Keratinocyte (primary cell): ENCODE results near the gene RPS8. TPM values are rescaled to one million over a fixed set of nuclear protein-coding genes. Genes with fewer than 3 reads are reported as not detected.
A peak's percentile ranks its signal among the peaks of the same experiment; 100 is the strongest.
"Not testable (repeated sequence)": the region's sequence is repeated elsewhere in the genome, so short reads cannot be mapped to it uniquely, and the experiment has no call there.

ENCODE experiments used
- DNase-seq: peaks from one replicate; pipeline ENCODE4 v3.0.0-alpha.2; 2011; ENCODE audit warnings: low read depth, missing footprints, low spot score
- FAIRE-seq: peaks from 2 replicates; lab custom pipeline; 2011; peaks lifted over from hg19 to GRCh38; lab: Jason Lieb, UNC
- H2AFZ ChIP-seq: 2 replicates; pipeline ENCODE4 v1.6.0; 2012; ENCODE audit warnings: low read length, control low read depth, inconsistent platforms; ENCODE audit not compliant: control insufficient read depth
- H3K27ac ChIP-seq: 2 replicates; pipeline ENCODE4 v1.5.1; 2011; ENCODE audit warnings: low read length; ENCODE audit not compliant: control insufficient read depth, insufficient read depth
- H3K27me3 ChIP-seq: 3 replicates; pipeline ENCODE4 v1.6.0; 2011; ENCODE audit warnings: low read length; ENCODE audit not compliant: control insufficient read depth, insufficient read depth; ENCODE audit errors: extremely low read depth
- H3K36me3 ChIP-seq, 2 experiments: 2 replicates in 1 of 2; 3 replicates in 1 of 2; pipeline ENCODE4 v1.5.1; 2011; ENCODE audit warnings: low read length in 2 of 2, mild to moderate bottlenecking in 1 of 2; ENCODE audit not compliant: control insufficient read depth in 2 of 2, insufficient read depth in 2 of 2; ENCODE audit errors: extremely low read depth in 1 of 2
- H3K4me1 ChIP-seq: 3 replicates; pipeline ENCODE4 v1.5.1; 2011; ENCODE audit warnings: low read length; ENCODE audit not compliant: control insufficient read depth, insufficient read depth; ENCODE audit errors: extremely low read depth
- H3K4me2 ChIP-seq: 3 replicates; pipeline ENCODE4 v1.6.0; 2011; ENCODE audit warnings: low read depth, low read length; ENCODE audit not compliant: control insufficient read depth, insufficient read depth; ENCODE audit errors: extremely low read depth
- H3K4me3 ChIP-seq, 3 experiments: fragments of 200-600 bp in 1 of 3; sonication (generic) in 1 of 3; 2 replicates in 2 of 3; 3 replicates in 1 of 3; pipeline ENCODE4 v1.5.1; 2011 to 2016; ENCODE audit warnings: low read length in 3 of 3, mild to moderate bottlenecking in 3 of 3, control low read depth in 2 of 3, inconsistent platforms in 1 of 3, low read depth in 1 of 3, mixed read lengths in 1 of 3, mixed run types in 1 of 3, moderate library complexity in 1 of 3; ENCODE audit not compliant: control insufficient read depth in 2 of 3, insufficient read depth in 2 of 3; ENCODE audit errors: extremely low read depth in 1 of 3
- H3K79me2 ChIP-seq: 2 replicates; pipeline ENCODE4 v1.6.0; 2012; ENCODE audit warnings: low read length; ENCODE audit not compliant: control insufficient read depth, insufficient read depth
- H3K9ac ChIP-seq: 3 replicates; pipeline ENCODE4 v1.6.0; 2011; ENCODE audit warnings: low read length; ENCODE audit not compliant: control insufficient read depth, insufficient read depth; ENCODE audit errors: extremely low read depth
- H3K9me1 ChIP-seq: 3 replicates; pipeline ENCODE4 v1.6.0; 2011; ENCODE audit warnings: low read length; ENCODE audit not compliant: control insufficient read depth, insufficient read depth; ENCODE audit errors: extremely low read depth
- H3K9me3 ChIP-seq: 2 replicates; pipeline ENCODE4 v1.5.1; 2012; ENCODE audit warnings: low read depth, low read length; ENCODE audit not compliant: control insufficient read depth
- H4K20me1 ChIP-seq: 3 replicates; pipeline ENCODE4 v1.6.0; 2011; ENCODE audit warnings: low read length; ENCODE audit not compliant: control insufficient read depth, insufficient read depth; ENCODE audit errors: extremely low read depth
- EZH2 ChIP-seq: IDR thresholded peaks from one replicate; pipeline ENCODE4 v1.6.1; 2012; ENCODE audit warnings: inconsistent platforms, mild to moderate bottlenecking, low read length, moderate library complexity
- dilution Hi-C: fragments of 300-500 bp; cut with MboI; formaldehyde crosslinking; loops from one replicate; pipeline ENCODE4 v1.7.0; 2020; ENCODE audit warnings: low sequenced_read_pairs; ENCODE audit not compliant: extremely low pct_ligation_motif_present
- polyA plus RNA-seq, 5 experiments: library from polyadenylated mRNA; depleted of rRNA in 3 of 5; stranded (reverse) in 3 of 5; stranded (forward) in 1 of 5; unstranded in 1 of 5; fragments of >200 nt; gene quantifications; 1 replicate in 1 of 5; 2 replicates in 3 of 5; 3 replicates in 1 of 5; pipeline versions ENCODE4 v1.2.1 to v1.2.3, GENCODE V29; 2011 to 2012; ENCODE audit warnings: missing spikeins in 2 of 5, low read depth in 1 of 5, low replicate concordance in 1 of 5
- TF ChIP-seq, protein P1 (sequence below), 3 experiments: IDR thresholded peaks in 1 of 3; conservative IDR thresholded peaks in 1 of 3; optimal IDR thresholded peaks in 1 of 3; 2 replicates in 2 of 3; 3 replicates in 1 of 3; pipeline versions ENCODE3 to v1.5.1; 2011; ENCODE audit warnings: low read length in 3 of 3, mild to moderate bottlenecking in 3 of 3, moderate library complexity in 2 of 3, control low read depth in 1 of 3, inconsistent platforms in 1 of 3; ENCODE audit not compliant: insufficient read depth in 2 of 3; ENCODE audit errors: extremely low read depth in 1 of 3

The RPS8 gene
- polyA plus RNA-seq, 1 donor (not counting 4 experiments of a cell fraction or from before 2014, with no cell fraction given) = 2,149 TPM

DNA sequence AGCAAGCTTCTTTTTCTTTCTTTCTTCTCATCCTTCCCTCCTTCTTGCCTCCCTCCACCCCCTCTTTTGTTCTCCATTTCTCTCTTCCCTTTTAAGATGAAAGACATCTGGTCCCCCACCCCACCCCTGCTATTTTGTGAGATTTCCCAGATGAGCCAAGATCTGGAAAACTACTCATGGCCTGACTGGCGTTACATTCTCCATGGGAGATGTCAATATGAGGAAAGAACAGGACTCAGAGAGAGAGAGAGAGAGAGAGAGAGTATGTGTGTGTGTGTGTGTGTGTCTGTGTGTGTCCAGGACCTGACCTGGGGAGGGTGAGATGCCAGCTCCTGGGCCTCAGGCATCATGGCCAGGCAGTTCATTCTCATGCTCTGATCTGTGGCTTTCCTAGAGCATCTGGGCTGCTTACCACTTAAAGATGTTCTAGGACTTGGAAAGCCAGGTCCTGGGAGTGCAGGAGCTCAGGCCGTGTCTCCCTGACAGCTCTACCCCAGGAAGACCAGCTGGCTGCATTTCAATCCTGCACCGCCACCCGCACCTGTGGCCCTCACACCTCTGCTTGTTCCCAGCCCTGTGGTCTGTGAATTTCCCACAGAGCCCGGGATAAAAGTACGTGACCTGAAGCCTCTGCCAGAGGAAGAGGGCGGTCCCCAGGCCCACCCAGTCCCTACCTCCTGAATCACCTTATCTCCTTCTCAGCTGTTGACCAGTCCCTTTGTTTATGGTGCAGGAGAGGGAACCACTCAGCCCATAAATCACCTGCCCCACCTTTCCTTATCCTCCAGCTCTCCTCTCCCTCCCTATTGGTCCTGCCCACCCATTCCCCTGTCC lies 15.8 kb downstream of the RPS8 start:
- H3K4me1 ChIP-seq = peaks cover 6% of the 10 kb centered on the region
- no peak overlapping the region for H3K9ac ChIP-seq
- FAIRE-seq (no peak), DNase-seq (no peak)
- dilution Hi-C loops = no loop called here
- no peaks in the 10 kb centered on the region for H4K20me1 ChIP-seq
- H3K4me2 ChIP-seq = no peak overlapping the region
- H3K27ac ChIP-seq = no peak overlapping the region
- H2AFZ ChIP-seq = no peak overlapping the region
- no peak overlapping the region for H3K4me3 ChIP-seq
- no peaks in the 10 kb centered on the region for H3K9me3 ChIP-seq
- H3K79me2 ChIP-seq = no peaks in the 10 kb centered on the region
- no peaks in the 10 kb centered on the region for H3K9me1 ChIP-seq
- TF ChIP-seq, protein P1, sequence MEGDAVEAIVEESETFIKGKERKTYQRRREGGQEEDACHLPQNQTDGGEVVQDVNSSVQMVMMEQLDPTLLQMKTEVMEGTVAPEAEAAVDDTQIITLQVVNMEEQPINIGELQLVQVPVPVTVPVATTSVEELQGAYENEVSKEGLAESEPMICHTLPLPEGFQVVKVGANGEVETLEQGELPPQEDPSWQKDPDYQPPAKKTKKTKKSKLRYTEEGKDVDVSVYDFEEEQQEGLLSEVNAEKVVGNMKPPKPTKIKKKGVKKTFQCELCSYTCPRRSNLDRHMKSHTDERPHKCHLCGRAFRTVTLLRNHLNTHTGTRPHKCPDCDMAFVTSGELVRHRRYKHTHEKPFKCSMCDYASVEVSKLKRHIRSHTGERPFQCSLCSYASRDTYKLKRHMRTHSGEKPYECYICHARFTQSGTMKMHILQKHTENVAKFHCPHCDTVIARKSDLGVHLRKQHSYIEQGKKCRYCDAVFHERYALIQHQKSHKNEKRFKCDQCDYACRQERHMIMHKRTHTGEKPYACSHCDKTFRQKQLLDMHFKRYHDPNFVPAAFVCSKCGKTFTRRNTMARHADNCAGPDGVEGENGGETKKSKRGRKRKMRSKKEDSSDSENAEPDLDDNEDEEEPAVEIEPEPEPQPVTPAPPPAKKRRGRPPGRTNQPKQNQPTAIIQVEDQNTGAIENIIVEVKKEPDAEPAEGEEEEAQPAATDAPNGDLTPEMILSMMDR (optimal IDR thresholded peaks at IDR 0.05 in 1 of 3, IDR thresholded peaks at IDR 0.05 in 1 of 3, conservative IDR thresholded peaks at IDR 0.05 in 1 of 3; ENCODE audit: extremely low read depth in 1 of 3, insufficient read depth in 2 of 3, low read length in 3 of 3) = no peak
- TF ChIP-seq EZH2 = no peak
- no peaks in the 10 kb centered on the region for H3K36me3 ChIP-seq
- H3K27me3 ChIP-seq = no peaks in the 10 kb centered on the region

DNA sequence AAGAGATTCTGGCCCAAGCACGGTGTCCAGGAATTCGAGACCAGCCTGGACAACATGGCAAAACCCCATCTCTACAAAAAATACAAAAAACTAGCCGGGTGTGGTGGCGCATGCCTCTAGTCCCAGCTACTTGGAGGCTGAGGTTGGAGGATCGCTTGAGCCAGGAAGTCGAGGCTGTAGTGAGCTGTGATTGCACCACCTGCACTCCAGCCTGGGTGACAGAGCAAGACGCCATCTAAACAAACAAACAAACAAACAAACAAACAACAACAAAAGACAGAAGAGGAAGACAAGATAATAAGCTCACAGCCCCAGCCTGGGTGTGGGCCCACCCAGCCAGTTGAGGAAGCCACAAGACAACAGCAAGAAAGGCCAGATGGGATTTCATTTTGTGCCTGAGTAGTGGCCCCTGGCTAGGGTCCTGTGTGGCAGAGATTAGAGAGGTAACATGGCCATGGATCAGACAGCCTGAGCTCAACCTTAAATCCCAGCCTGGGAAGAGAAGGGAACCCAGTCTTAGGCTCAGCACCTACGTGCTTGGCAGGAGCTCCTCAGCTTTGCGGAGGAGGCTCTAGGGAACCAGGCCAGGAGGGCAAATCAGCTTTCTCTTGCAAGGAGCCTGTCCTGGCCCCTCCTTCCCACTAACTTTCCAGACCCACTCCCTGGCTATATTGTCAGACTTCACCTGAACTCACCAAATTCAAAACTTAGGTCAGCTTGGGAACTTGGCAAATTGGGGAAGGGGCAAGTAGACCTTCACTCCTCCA lies 17.6 kb downstream of the RPS8 start:
- no peaks in the 10 kb centered on the region for H3K36me3 ChIP-seq
- no peaks in the 10 kb centered on the region for H3K9me3 ChIP-seq
- no peak for TF ChIP-seq EZH2
- TF ChIP-seq, protein P1 (optimal IDR thresholded peaks at IDR 0.05 in 1 of 3, IDR thresholded peaks at IDR 0.05 in 1 of 3, conservative IDR thresholded peaks at IDR 0.05 in 1 of 3; ENCODE audit: extremely low read depth in 1 of 3, insufficient read depth in 2 of 3, low read length in 3 of 3) = no peak
- H2AFZ ChIP-seq = peak overlapping the region; percentile 22
- no peak overlapping the region for H3K4me3 ChIP-seq
- no peak overlapping the region for H3K9ac ChIP-seq
- no peak overlapping the region for H3K4me2 ChIP-seq
- H3K79me2 ChIP-seq = no peaks in the 10 kb centered on the region
- H3K27ac ChIP-seq = no peak overlapping the region
- H3K27me3 ChIP-seq = no peaks in the 10 kb centered on the region
- DNase-seq (no peak), FAIRE-seq (no peak)
- H3K4me1 ChIP-seq = peaks cover 6% of the 10 kb centered on the region
- H3K9me1 ChIP-seq = no peaks in the 10 kb centered on the region
- dilution Hi-C loops = no loop called here
- no peaks in the 10 kb centered on the region for H4K20me1 ChIP-seq

DNA sequence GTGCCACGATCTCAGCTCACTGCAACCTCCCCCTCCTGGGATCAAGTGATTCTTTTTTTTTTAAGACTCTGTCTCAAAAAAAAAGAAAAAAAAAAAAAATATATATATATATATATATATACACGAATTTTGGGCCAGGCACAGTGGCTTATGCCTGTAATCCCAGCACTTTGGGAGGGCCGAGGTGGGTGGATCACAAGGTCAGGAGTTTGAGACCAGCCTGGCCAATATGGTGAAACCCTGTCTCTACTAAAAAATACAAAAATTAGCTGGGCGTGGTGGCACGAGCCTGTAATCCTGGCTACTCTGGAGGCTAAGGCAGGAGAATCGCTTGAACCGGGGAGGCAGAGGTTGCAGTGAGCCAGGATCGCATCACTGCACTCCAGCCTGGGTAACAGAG lies 22.5 kb downstream of the RPS8 start:
- H3K4me2 ChIP-seq, H3K9me1 ChIP-seq, H3K9ac ChIP-seq, H3K27me3 ChIP-seq, H3K9me3 ChIP-seq, H4K20me1 ChIP-seq, DNase-seq, H3K27ac ChIP-seq, dilution Hi-C loops, H2AFZ ChIP-seq, H3K4me3 ChIP-seq, FAIRE-seq: not testable (repeated sequence)
- peaks cover 25% of the 10 kb centered on the region for H3K79me2 ChIP-seq
- peaks cover 14% of the 10 kb centered on the region for H3K4me1 ChIP-seq
- H3K36me3 ChIP-seq = peaks cover 9 to 11% of the 10 kb centered on the region in 2 experiments
